Activated CD4-positive, alpha-beta T cell treated with anti-CD3 and anti-CD28 coated beads, Interleukin-2, amount 10 ng/mL, durations not matched to agents 24 days and 14 days (primary cell): ENCODE results near the gene MRM2. TPM values are rescaled to one million over a fixed set of nuclear protein-coding genes. Genes with fewer than 3 reads are reported as not detected.

Source experiments
- DNase-seq: peaks from one replicate; pipeline ENCODE4 v3.0.0; 2022
- H3K27ac Mint-ChIP-seq: one replicate; pipeline ENCODE4 v1.8.0; 2022; ENCODE audit warnings: mild to moderate bottlenecking, mixed read lengths
- H3K27me3 Mint-ChIP-seq: one replicate; pipeline ENCODE4 v1.8.0; 2022; ENCODE audit warnings: mixed read lengths
- H3K36me3 Mint-ChIP-seq: one replicate; pipeline ENCODE4 v1.8.0; 2022; ENCODE audit warnings: low read depth, mild to moderate bottlenecking, mixed read lengths
- H3K4me1 Mint-ChIP-seq: one replicate; pipeline ENCODE4 v1.8.0; 2021; ENCODE audit warnings: mixed read lengths
- H3K4me3 Mint-ChIP-seq: one replicate; pipeline ENCODE4 v1.8.0; 2022; ENCODE audit warnings: mild to moderate bottlenecking, moderate library complexity, mixed read lengths
- H3K9me3 Mint-ChIP-seq: one replicate; pipeline ENCODE4 v1.8.0; 2021; ENCODE audit warnings: mixed read lengths
- intact Hi-C: fragments of 100-400 bp; cut with micrococcal nuclease; formaldehyde crosslinking; loops from one replicate; pipeline ENCODE4 v1.15.1; 2023
- total RNA-seq: library from RNA; stranded (reverse); gene quantifications from 2 replicates; pipeline ENCODE4 v1.2.3, GENCODE V29; 2022

Gene MRM2
- total RNA-seq, 1 donor from 2014 or later: 47.9 TPM

DNA sequence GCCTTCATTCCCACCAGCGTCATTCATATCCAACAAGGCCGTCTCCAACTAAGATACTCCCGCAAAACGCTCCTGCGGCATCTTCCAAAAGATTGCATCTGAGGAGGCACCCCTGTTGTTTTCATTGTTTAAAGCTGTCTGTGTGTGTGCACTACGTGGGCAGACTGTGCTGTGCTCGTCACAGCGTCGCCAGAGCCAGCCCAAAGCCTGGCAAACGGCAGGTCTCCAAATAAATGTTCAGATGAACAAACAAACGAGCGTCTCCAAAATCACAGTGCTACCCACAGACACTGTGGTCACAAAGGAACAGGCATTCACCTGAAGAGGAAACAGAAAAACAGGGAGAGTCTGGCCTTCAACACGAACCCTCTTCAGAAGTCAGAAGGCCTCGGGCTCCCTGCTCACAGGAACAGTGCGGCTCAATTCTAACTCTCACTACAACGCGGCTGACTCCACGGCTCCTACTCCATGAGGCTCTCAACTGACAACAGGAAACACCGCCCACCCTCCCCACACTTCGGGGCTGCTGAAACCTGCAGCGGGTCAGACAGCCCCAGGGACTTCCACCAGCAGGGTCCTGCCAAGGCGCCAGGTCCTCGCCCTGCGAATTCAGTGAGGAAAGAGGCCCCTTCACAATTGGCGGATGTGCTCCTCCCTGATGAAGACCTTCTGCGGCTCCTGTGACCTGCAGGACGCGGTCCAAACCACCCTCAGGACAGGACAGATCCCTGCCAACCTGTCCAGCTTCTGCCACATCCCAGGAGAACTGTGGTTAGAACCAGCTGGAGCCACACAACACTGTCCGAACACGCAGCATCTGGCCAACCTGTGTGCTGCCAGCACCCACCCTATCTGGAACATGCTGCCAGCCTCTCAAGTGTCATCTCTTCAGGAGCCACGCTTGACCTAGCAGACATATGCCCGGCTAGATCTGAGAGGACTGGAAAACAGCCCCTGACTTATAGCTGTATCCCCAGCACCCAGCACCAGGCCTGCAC is 45.3 kb downstream of the MRM2 start:
- peaks cover 39% of the 10 kb centered on the region for H3K36me3 Mint-ChIP-seq
- intact Hi-C loops: no loop called here
- H3K4me1 Mint-ChIP-seq: no peaks in the 10 kb centered on the region
- no peak overlapping the region for H3K27ac Mint-ChIP-seq
- no peak for DNase-seq
- no peaks in the 10 kb centered on the region for H3K27me3 Mint-ChIP-seq
- no peaks in the 10 kb centered on the region for H3K9me3 Mint-ChIP-seq
- H3K4me3 Mint-ChIP-seq: no peak overlapping the region

- intact Hi-C loops: no loop called here
Observed at GRCh38 chr7:2195400-2196246, 46.4 kb downstream of the MRM2 start.

GRCh38 chr7:2193575-2194305 is 48.3 kb downstream of the MRM2 start:
- Mint-ChIP-seq H3K4me3 (no peak overlapping the region), H3K27ac (no peak overlapping the region), H3K36me3 (peaks cover 44% of the 10 kb centered on the region), H3K27me3 (no peaks in the 10 kb centered on the region), H3K4me1 (no peaks in the 10 kb centered on the region), H3K9me3 (no peaks in the 10 kb centered on the region)
- intact Hi-C loops: no loop called here
- DNase-seq: no peak

More at GRCh38 chr7:2195400-2196246, 46.4 kb downstream of the MRM2 start:
- Mint-ChIP-seq H3K27me3 (no peaks in the 10 kb centered on the region), H3K4me1 (no peaks in the 10 kb centered on the region), H3K4me3 (no peak overlapping the region), H3K36me3 (peaks cover 41% of the 10 kb centered on the region), H3K9me3 (no peaks in the 10 kb centered on the region), H3K27ac (no peak overlapping the region)
- DNase-seq: no peak

DNA sequence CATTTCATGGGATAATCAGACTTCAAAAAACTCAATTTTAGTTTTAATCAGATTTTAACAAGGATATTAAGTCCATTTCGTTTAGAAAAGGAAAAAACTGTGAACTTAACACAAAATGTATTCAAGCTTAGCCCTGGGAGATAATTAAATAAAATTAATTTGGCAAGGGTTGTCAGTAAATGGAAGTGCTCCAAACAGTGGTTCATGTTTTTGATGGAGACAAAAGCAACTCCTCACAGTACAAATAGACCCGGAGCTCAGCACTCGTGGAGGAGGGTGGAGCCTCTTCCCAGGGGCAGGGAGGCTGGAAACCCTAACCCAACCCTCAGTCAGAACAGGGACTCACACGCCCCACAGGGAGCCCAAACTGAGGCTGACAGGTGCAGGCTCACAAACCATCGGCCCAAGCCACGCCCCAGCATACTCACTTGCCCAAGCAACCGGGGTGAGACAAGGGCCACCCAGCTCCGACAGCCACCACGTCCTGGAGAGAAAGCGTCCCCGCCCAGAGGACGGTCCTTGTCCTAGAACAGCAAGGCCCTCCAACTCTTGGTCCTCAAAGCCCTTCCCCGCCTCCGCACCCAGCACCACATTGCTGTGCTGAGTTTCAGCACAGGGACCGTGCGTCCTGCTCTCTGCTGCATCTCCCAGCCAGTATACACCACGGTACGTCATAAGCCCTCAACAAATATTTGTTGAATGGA is 49.0 kb downstream of the MRM2 start:
- Mint-ChIP-seq H3K4me1 (no peaks in the 10 kb centered on the region), H3K36me3 (peaks cover 46% of the 10 kb centered on the region), H3K27me3 (no peaks in the 10 kb centered on the region), H3K4me3 (no peak overlapping the region), H3K9me3 (no peaks in the 10 kb centered on the region), H3K27ac (no peak overlapping the region)
- intact Hi-C loops: no loop called here
- DNase-seq: no peak

DNA sequence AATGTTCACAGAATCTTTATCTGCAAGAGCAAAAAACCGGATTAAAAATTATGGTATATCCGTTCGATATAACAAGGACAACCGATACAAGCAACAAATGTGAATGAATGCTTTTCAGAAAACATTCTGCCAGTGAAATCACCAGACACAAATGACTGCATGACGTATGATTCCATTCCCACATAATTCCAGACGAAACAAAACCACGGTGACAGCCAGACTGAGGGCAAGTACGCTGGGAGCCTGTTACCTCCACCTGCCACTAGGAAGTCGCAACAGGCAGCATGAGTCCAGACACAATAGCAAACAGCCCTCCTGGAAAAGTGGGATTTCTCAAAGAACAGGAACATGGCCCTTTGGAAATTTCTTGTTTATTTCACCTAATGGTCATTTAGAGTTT is 51.0 kb downstream of the MRM2 start:
- no peak overlapping the region for H3K27ac Mint-ChIP-seq
- H3K27me3 Mint-ChIP-seq: no peaks in the 10 kb centered on the region
- no peak overlapping the region for H3K4me3 Mint-ChIP-seq
- H3K4me1 Mint-ChIP-seq: no peaks in the 10 kb centered on the region
- intact Hi-C loops: no loop called here
- peaks cover 30% of the 10 kb centered on the region for H3K36me3 Mint-ChIP-seq
- H3K9me3 Mint-ChIP-seq: no peaks in the 10 kb centered on the region
- no peak for DNase-seq

- Mint-ChIP-seq H3K27me3 (no peaks in the 10 kb centered on the region), H3K9me3 (no peaks in the 10 kb centered on the region), H3K36me3 (peaks cover 25% of the 10 kb centered on the region), H3K27ac (no peak overlapping the region), H3K4me1 (no peaks in the 10 kb centered on the region), H3K4me3 (no peak overlapping the region)
- DNase-seq: no peak
- intact Hi-C loops: no loop called here
Observed at GRCh38 chr7:2190531-2190930, 51.5 kb downstream of the MRM2 start.

DNA sequence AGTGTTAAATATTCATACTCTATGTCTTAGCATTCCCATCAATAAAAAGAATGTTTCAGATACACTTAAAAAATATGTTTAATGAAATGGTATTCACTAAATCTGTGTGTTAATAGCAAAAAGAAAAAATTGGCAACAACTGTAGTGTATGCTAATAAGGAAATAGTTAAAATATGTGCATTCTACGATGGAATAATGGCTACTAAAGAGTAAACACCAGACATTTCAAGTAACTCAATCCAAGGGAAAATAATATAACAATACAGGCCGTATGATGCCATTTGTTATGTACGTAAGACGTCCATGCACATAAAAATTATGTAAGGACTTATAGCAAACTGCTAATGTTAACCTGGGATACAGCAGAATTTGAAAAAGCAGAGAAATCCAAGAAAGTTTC is 55.8 kb downstream of the MRM2 start:
- H3K4me1 Mint-ChIP-seq: peaks cover 2% of the 10 kb centered on the region
- no peak for DNase-seq
- H3K36me3 Mint-ChIP-seq: peaks cover 20% of the 10 kb centered on the region
- no peak overlapping the region for H3K4me3 Mint-ChIP-seq
- H3K27ac Mint-ChIP-seq: no peak overlapping the region
- H3K27me3 Mint-ChIP-seq: no peaks in the 10 kb centered on the region
- intact Hi-C loops: no loop called here
- H3K9me3 Mint-ChIP-seq: no peaks in the 10 kb centered on the region

DNA sequence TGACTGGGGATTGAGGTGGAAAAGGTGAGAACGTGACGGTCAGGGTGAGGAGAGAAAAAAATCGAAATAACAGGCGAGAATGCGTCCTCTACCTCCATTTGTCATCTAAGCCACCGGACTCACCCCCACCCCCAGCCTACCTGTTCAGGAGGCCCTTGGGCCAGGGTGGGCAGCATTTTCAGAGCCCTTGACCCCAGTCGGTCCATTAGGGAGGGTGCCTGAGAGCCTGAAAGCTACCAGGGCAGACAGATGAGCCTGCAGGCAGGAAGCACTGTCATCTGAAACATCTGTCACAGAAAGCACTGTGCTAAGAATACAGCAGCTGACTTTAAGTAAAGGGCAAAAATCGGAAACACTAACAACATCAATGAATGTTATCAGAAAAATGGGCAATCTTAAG is 56.3 kb downstream of the MRM2 start:
- Mint-ChIP-seq H3K4me3 (no peak overlapping the region), H3K27ac (no peak overlapping the region), H3K36me3 (peaks cover 22% of the 10 kb centered on the region), H3K4me1 (peaks cover 2% of the 10 kb centered on the region), H3K9me3 (no peaks in the 10 kb centered on the region), H3K27me3 (no peaks in the 10 kb centered on the region)
- intact Hi-C loops: no loop called here
- DNase-seq: no peak

Other genes starting within 250 kb of the MRM2 start
- 48.3 and 54.0 TPM in 2 replicates for gene MAD1L1, start 9.3 kb downstream of the MRM2 start, total RNA-seq
- gene NUDT1, start within 50 bp of the MRM2 start, total RNA-seq: 69.9 and 81.6 TPM in 2 replicates
- 42.2 and 42.4 TPM in 2 replicates for gene SNX8, start 72.2 kb upstream of the MRM2 start, total RNA-seq
- gene EIF3B, start 112.6 kb upstream of the MRM2 start, total RNA-seq: 284 TPM in 2 replicates
- 5.8 and 6.4 TPM in 2 replicates for gene CHST12, start 161.4 kb upstream of the MRM2 start, total RNA-seq
- not detected in 2 replicates for gene GRIFIN, start 234.2 kb upstream of the MRM2 start, total RNA-seq